NCI-H1694 treated with DMSO at 0.1 percent for 48 hours (cell line): ENCODE data around the gene GSK3B.
"Not testable (repeated sequence)": the region's sequence is repeated elsewhere in the genome, so short reads cannot be mapped to it uniquely, and the experiment has no call there.

ENCODE experiments used
- DNase-seq: peaks from one replicate; lab custom pipeline; 2025; lab: John Stamatoyannopoulos, UW

GSK3B gene

DNA sequence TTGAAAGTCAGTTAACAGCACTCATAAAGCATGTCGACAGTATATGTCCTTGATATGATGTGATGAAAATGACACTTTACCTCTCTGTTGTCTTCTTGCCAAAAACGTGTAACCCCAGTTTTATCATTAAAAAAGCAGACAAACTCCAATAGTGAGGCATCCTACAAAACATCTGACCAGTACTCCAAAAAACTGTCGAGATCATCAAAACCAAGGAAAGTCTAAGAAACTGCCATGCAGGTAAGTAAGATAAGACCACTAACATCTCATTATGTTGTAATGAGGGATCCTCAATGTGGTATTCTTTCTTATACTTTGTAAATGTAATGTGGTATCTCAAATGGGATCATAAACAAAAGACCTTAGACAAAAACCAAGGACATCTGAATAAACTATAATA lies 160.0 kb downstream of the GSK3B start:
- no peak for DNase-seq

DNA sequence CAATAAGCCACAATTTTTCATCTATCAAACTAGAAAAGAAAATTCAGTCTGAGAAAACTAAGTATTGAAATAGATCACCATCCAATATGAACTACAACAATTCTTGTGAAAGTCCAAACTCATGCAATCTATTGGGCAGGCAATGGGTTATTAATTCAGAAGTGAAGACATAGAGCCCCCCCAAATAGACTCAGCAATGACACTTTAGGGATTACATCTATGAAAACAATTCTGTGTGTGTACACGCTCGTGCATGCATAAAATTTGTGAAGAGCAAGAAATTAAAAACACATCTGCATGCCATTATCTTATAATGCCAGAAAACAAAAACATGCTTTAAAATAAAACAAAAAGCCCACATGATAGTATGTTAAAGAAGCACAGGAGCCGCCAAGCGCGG lies 161.0 kb downstream of the GSK3B start:
- DNase-seq: no peak

DNA sequence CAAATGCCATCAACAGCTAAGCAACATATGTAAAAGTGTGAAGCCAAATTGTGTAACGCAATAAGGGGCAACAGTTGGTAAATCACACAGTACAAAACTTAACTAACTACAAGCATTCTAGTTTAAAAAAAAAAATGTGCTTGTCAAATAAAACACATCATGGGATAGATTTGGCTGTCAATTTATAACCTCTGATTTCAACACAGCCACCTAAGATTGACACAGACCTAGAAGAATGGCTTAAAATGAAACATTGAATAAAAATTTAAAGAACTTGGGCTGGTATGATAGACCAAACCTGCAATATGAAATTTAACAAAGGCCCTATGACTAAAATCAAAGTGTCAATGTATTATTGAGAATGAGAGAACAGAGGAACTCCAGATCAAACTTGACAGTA lies 164.0 kb downstream of the GSK3B start:
- no peak for DNase-seq

GRCh38 chr3:119927190-119927589 lies 167.1 kb downstream of the GSK3B start:
- DNase-seq: no peak

GRCh38 chr3:119924111-119925094 lies 169.8 kb downstream of the GSK3B start:
- no peak for DNase-seq

DNA sequence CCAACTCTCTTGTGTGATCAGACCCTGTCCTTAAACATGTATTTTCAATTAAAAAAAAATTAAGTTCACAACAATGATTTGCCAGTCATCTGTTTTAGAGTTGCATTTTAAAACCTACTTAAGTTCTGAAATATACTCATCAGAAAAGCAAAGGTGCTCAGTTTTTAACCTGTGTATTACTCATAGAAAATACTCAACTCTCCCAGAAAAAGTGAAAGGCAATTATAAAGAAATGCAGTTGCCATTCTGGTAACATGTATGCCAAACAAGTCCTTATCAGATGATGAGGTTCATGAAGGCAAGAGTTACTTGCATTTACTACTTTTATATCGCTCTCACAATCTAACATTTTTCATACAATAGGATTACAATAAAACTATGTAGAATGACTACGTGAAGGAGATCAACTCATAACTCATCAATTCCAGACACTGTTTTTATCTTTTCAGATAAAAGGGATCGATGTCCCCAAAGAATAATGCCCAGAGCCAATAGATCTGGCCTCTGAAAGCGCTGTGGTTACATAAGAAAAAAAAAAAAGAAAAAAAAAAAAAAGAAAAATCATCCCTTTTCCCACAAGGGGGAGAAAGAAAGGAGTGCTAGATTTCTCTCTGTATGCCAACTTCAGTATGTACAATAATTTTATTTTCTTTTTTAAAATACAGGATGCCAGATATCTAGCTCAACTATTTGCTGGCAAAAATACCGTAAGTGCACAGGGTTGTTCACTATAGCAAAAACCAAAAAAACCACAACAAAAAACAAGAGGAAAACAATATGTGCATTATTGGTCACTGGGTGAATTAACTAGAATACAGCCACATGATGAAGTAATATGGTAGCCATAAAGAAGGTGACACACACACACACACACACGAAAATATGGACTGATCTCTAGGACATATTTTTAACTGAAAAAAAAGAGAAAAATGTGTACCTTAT lies 175.0 kb downstream of the GSK3B start:
- no peak for DNase-seq

DNA sequence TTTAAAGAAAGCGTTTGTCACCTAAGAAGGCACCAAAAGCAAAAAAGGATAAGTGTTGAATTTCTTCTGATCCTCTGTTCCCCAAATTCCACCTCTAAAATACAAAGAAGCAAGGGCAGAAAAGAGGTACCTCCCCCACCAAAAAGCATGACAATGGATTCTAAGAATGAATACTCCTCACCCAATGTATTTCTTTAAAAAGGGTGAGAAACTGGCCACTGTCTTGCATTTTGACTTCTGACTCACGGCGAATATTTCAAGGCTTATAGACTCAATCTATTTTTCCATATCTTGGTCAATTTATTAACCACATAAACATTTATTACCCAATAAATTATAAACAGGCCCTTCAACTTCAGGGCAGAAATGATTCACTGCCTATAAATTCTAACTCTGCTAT lies 181.2 kb downstream of the GSK3B start:
- DNase-seq: no peak

GRCh38 chr3:119912220-119912619 lies 182.0 kb downstream of the GSK3B start:
- no peak for DNase-seq

GRCh38 chr3:119911748-119912147 lies 182.5 kb downstream of the GSK3B start:
- no peak for DNase-seq

DNA sequence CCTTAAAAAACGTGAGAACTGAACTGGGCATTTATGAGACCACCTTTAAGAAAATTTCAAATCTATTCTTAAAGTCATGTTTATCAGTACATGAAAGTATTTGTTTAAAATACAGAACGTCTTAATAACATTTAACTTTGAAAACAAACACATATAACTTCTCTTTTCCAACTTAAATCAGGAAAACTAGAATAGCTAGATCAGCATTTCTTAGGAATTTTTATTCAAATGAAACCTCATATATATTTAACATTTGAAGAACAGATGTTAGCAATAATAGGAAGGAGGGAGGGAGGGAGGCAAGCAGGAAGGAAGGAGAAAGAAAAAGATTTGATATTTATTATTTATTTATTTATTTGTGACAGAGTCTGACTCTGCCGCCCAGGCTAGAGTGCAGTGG lies 192.2 kb downstream of the GSK3B start:
- no peak for DNase-seq

GRCh38 chr3:119901148-119901547 lies 193.1 kb downstream of the GSK3B start:
- DNase-seq: no peak

- DNase-seq: no peak
Measured at GRCh38 chr3:119899192-119899511, 195.1 kb downstream of the GSK3B start.

GRCh38 chr3:119898478-119899191 lies 195.6 kb downstream of the GSK3B start:
- no peak for DNase-seq

- DNase-seq: no peak
Measured at GRCh38 chr3:119894195-119894594, 200.1 kb downstream of the GSK3B start.

DNA sequence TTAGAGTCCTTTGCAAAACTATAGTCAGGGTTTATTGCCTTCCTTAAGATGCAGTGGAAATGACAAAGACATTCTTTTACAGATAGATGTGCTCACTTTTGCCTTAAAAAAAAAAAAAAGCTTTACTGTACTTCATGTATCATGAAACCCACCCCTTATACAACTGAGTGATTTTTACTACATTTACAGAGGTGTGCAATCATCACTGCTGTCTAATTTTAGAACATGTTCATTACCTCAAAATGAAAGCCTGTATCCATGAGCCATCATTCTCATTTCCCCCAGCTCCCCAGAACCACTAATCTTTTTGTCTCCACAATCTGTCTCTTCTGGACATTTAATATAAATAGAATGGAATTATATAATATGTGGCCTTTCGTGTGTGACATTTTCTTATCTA lies 200.5 kb downstream of the GSK3B start:
- no peak for DNase-seq

DNA sequence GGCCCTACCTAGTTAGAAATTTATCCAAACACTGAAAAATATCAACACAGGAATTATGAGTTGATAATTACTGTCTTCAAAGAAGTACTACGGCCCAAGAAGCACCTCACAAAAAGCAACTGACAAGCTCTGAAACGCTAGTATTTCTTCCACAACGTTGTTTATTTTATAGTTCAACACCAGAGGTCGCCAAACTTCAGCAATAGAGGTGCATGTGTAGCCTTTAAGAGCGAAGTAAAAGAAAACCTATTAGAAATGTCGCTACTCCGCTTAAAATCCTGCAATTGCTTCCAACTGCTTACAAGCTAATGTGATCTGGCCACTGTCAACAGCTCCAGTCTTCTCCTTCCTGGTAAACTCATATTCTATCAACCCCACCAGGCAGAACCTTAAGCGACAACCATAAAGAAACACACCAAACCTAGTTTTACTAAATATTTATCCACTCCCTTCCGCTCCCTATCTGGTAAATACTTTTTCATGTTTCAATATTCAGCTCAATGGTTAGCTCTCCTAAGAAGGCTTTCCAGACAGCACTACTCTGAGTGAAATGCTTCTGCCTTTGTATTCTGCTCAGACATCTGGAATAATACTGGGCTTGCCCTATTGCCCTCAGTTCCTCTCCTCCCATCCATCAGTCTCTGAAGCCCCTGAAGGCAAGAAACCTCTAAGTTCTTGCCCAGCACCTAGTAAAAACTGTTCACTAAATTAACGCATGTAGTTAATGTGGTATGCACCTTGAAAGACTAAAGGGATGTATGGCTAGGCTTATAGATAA lies 202.1 kb downstream of the GSK3B start:
- peak; percentile 77 for DNase-seq

DNA sequence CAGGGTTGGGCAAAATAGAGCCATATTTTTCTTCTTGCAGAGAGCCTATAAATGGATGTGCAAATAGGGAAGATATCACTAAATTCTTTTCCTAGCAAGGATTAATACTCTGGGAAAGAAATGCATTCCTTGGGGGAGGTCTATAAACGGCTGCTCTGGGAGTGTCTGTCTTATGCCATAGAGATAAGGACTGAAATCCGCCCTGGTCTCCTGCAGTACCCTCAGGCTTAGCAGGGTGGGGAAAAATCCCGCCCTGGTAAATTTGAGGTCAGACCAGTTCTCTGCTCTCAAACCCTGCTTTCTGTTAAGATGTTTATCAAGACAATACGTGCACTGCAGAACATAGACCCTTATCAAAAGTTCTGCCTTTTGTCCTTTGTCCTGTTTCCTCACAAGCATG lies 205.6 kb downstream of the GSK3B start:
- DNase-seq: not testable (repeated sequence)

DNA sequence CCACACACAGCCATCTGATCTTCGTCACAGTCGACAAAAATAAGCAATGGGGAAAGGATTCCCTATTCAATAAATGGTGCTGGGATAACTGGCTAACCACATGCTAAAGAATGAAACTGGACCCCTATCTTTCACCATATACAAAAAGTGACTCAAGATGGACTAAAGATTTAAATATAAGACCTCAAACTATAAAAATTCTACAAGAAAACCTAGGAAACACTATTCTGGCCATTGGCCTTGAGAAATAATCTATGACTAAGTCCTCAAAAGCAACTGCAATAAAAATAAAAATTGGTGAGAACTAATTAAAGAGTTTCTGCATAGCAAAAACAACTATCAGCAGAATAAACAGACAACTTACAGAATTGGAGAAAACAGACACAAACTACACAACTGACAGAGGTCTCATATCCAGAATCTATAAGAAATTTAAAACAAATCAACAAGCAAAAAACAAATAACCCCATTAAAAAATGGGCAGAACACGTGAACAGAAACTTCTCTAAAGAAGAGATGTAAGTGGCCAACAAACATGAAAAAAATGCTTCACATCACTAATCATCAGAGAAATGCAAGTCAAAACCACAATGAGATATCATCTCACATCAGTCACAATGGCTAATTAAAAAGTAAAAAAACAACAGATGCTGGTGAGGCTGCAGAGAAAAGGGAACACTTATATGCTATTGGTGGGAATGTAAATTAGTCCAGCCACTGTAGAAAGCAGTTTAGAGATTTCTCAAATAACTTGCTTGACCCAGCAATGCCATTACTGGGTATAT lies 208.3 kb downstream of the GSK3B start:
- no peak for DNase-seq

DNA sequence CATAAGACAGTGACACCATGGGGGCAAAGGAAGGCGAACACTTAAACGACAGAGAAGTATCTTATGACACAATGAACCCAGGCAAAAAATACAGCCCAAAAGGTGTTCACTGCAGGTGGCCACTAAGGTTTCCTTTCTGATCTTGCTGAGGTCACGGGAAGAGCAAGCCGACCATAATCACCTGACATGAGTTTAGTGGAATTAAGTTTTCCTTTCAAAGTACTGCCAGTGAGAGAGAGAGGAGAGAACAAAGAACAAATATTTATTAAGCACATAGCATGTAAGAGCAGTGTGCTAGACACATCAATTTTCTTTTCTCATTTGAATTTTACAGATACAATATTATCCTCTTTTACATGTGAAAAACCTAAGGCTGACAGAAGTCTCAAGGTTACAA lies 210.1 kb downstream of the GSK3B start:
- DNase-seq: no peak

- no peak for DNase-seq
Measured at GRCh38 chr3:119883461-119884160, 210.6 kb downstream of the GSK3B start.
